Activated naive CD8-positive, alpha-beta T cell treated with anti-CD3 and anti-CD28 coated beads, Interleukin-2, amount 10 ng/mL, durations not matched to agents 7 days and 5 days (primary cell): ENCODE data around the gene IGSF1. TPM values are rescaled to one million over a fixed set of nuclear protein-coding genes. Genes with fewer than 3 reads are reported as not detected.

Experiments used
- ATAC-seq: fragments of 150-1000 bp; cut with Tn5 transposase; one replicate; pipeline ENCODE4 v1.10.0; 2021; ENCODE audit warnings: low read depth, moderate library complexity
- POLR2A ChIA-PET: fragments of 350-600 bp; sonication (Branson Sonifier 250); formaldehyde crosslinking; loops from one replicate; lab custom pipeline; 2021; ENCODE audit warnings: antibody characterized with exemption; lab: Charles Lee
- DNase-seq: peaks from one replicate; pipeline ENCODE4 v3.0.0; 2021
- H3K27ac Mint-ChIP-seq: one replicate; pipeline ENCODE4 v1.8.0; 2022; ENCODE audit warnings: mild to moderate bottlenecking, mixed read lengths
- H3K27me3 Mint-ChIP-seq: one replicate; pipeline ENCODE4 v1.8.0; 2022; ENCODE audit warnings: mild to moderate bottlenecking, moderate library complexity, mixed read lengths
- H3K36me3 Mint-ChIP-seq: one replicate; pipeline ENCODE4 v1.8.0; 2021; ENCODE audit warnings: mild to moderate bottlenecking, mixed read lengths
- H3K4me1 Mint-ChIP-seq: one replicate; pipeline ENCODE4 v1.8.0; 2021; ENCODE audit warnings: mixed read lengths
- H3K4me3 Mint-ChIP-seq: one replicate; pipeline ENCODE4 v1.8.0; 2022; ENCODE audit warnings: mild to moderate bottlenecking, moderate library complexity, mixed read lengths
- H3K9me3 Mint-ChIP-seq: one replicate; pipeline ENCODE4 v1.8.0; 2021; ENCODE audit warnings: mixed read lengths
- total RNA-seq, 2 experiments: library from RNA; stranded (reverse); gene quantifications; one replicate each; pipeline ENCODE4 v1.2.3, GENCODE V29; 2021

IGSF1 gene
- total RNA-seq, result not detected

GRCh38 chrX:131288738-131289511 is at the start of gene IGSF1:
IGSF1 (minus strand) TSS chrX:131289306; CDS start chrX:131286674, 2,632 bp downstream.
- ATAC-seq (no peak), DNase-seq (no peak)
- Mint-ChIP-seq H3K9me3 (no peaks in the 10 kb centered on the region), H3K4me1 (peaks cover 2% of the 10 kb centered on the region), H3K27ac (no peak within 1 kb of the TSS), H3K36me3 (no peaks in the 10 kb centered on the region), H3K27me3 (peaks cover 14% of the 10 kb centered on the region), H3K4me3 (peak within 1 kb of the TSS; percentile 44)
- POLR2A ChIA-PET, result no interaction called here

DNA sequence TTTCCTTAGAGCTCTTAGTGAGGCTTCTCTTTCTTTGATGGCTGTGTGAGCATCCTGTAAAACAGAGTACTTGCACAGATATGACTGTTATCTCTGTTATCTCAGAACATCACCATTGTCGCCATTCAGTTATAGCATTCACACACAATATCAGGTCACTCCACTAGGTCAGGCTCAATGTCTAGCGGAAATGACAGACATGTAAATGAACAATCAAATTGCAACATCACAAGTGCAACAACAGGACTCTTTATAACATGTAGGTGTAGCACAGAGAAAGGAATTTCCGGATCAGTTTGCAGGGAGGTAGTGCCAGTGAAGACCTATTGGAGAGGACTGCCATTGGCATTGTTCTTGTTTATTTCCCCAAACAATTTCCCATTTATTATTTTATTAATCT is 43.2 kb upstream of the IGSF1 start:
- Mint-ChIP-seq H3K4me1 (no peaks in the 10 kb centered on the region), H3K4me3 (no peak overlapping the region), H3K27ac (no peak overlapping the region), H3K9me3 (no peaks in the 10 kb centered on the region), H3K36me3 (no peaks in the 10 kb centered on the region), H3K27me3 (no peaks in the 10 kb centered on the region)
- no peak for DNase-seq
- ATAC-seq, result no peak
- POLR2A ChIA-PET, result no interaction called here

DNA sequence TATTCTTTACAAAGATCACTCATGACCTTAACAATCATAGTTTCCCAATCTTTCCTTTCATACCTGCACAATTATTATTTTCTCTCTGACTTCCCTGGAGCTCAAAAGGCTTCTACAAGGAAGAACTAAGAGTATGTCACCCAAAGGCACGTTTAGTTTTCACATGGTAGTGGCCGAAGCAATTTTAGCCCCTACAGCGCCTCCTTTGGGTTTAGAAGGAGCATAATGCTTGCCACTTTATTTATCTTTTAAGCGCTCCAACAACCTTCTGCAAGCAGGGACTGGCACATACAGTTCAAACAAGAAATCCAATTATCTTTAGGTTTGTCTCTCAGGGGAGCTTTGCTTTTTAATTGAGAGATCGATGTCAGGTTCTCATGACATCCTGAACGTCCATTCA is 42.0 kb upstream of the IGSF1 start:
- ATAC-seq (no peak), DNase-seq (no peak)
- H3K27ac Mint-ChIP-seq, result no peak overlapping the region
- POLR2A ChIA-PET, result no interaction called here
- no peaks in the 10 kb centered on the region for H3K36me3 Mint-ChIP-seq
- no peaks in the 10 kb centered on the region for H3K4me1 Mint-ChIP-seq
- no peaks in the 10 kb centered on the region for H3K27me3 Mint-ChIP-seq
- H3K9me3 Mint-ChIP-seq, result no peaks in the 10 kb centered on the region
- H3K4me3 Mint-ChIP-seq, result no peak overlapping the region

- H3K4me3 Mint-ChIP-seq, result no peak overlapping the region
- no peaks in the 10 kb centered on the region for H3K4me1 Mint-ChIP-seq
- H3K36me3 Mint-ChIP-seq, result no peaks in the 10 kb centered on the region
- DNase-seq (no peak), ATAC-seq (no peak)
- no peaks in the 10 kb centered on the region for H3K27me3 Mint-ChIP-seq
- no peaks in the 10 kb centered on the region for H3K9me3 Mint-ChIP-seq
- POLR2A ChIA-PET, result no interaction called here
- H3K27ac Mint-ChIP-seq, result no peak overlapping the region
Observed at GRCh38 chrX:131330735-131331134, 41.6 kb upstream of the IGSF1 start.

DNA sequence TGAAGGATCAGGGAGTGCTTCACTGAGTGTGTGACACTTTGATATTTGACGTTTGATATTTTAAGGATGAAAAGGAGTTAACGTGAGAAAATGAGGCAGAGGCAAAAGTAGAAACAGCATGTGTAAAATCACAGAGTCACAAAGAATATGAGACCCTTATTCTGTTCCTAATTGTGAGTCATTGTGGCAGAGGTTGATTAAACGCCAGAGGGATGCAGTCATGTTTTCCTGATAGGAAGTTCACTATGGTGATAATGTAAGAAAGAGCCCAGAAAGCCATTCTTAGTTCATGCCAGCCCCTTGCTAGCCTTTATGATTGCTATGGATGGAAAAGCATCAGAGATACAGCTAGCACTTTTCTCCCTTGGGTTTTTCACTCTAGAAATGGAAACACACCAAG is 33.5 kb upstream of the IGSF1 start:
- DNase-seq, result no peak
- Mint-ChIP-seq H3K9me3 (no peaks in the 10 kb centered on the region), H3K27ac (no peak overlapping the region), H3K36me3 (no peaks in the 10 kb centered on the region), H3K4me3 (no peak overlapping the region), H3K27me3 (no peaks in the 10 kb centered on the region), H3K4me1 (no peaks in the 10 kb centered on the region)
- no peak for ATAC-seq
- POLR2A ChIA-PET, result no interaction called here

DNA sequence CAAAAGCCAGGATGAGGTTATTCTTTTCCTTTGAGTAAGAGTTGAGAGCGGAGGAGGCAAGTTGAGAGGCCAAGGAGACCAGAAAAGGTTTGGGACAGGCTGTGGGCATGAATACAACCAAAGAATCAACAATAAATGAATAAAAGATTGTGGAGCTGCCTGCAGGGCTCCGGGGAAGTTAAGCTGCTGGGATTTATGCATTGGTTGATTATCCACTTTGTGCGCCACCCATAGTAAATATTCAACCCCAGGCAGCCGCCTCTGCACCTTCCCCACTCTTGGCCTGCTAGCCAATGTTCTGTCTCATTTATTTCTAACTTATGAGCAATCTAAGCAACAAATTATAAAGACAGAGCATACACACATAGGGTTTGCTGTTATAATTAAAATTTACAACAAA is 28.2 kb upstream of the IGSF1 start:
- no peak for ATAC-seq
- no peaks in the 10 kb centered on the region for H3K36me3 Mint-ChIP-seq
- no peak for DNase-seq
- H3K27ac Mint-ChIP-seq, result no peak overlapping the region
- no peaks in the 10 kb centered on the region for H3K27me3 Mint-ChIP-seq
- no peaks in the 10 kb centered on the region for H3K4me1 Mint-ChIP-seq
- H3K9me3 Mint-ChIP-seq, result no peaks in the 10 kb centered on the region
- POLR2A ChIA-PET, result no interaction called here
- no peak overlapping the region for H3K4me3 Mint-ChIP-seq

DNA sequence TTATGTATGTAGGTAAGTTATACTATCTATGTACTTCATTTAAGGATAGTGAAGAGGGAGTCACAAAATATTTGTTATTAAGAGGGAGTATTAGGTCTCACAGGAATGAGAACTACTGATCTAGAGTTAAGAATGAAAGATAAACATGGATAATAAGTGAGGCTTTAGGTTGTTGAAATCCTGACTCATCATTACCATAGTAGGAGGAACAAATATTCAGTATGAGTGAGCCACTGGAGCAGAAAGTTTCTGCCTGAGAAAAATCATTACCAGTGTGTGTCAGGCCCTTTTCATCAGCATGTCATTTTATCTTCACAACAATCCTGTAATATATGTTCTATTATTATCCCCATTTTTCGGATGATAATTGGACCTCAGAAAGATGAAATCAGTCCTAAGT is 27.2 kb upstream of the IGSF1 start:
- no peaks in the 10 kb centered on the region for H3K9me3 Mint-ChIP-seq
- H3K36me3 Mint-ChIP-seq, result no peaks in the 10 kb centered on the region
- POLR2A ChIA-PET, result no interaction called here
- H3K27ac Mint-ChIP-seq, result no peak overlapping the region
- ATAC-seq (no peak), DNase-seq (no peak)
- H3K27me3 Mint-ChIP-seq, result no peaks in the 10 kb centered on the region
- no peak overlapping the region for H3K4me3 Mint-ChIP-seq
- H3K4me1 Mint-ChIP-seq, result no peaks in the 10 kb centered on the region

GRCh38 chrX:131308980-131309379 is 19.9 kb upstream of the IGSF1 start:
- no peak overlapping the region for H3K27ac Mint-ChIP-seq
- POLR2A ChIA-PET, result no interaction called here
- H3K27me3 Mint-ChIP-seq, result no peaks in the 10 kb centered on the region
- H3K9me3 Mint-ChIP-seq, result no peaks in the 10 kb centered on the region
- no peak for ATAC-seq
- no peak overlapping the region for H3K4me3 Mint-ChIP-seq
- no peaks in the 10 kb centered on the region for H3K36me3 Mint-ChIP-seq
- H3K4me1 Mint-ChIP-seq, result no peaks in the 10 kb centered on the region
- no peak for DNase-seq

GRCh38 chrX:131306601-131307000 is 17.5 kb upstream of the IGSF1 start:
- H3K36me3 Mint-ChIP-seq, result no peaks in the 10 kb centered on the region
- DNase-seq (no peak), ATAC-seq (no peak)
- H3K4me3 Mint-ChIP-seq, result no peak overlapping the region
- H3K4me1 Mint-ChIP-seq, result no peaks in the 10 kb centered on the region
- H3K27ac Mint-ChIP-seq, result no peak overlapping the region
- POLR2A ChIA-PET, result no interaction called here
- H3K27me3 Mint-ChIP-seq, result no peaks in the 10 kb centered on the region
- no peaks in the 10 kb centered on the region for H3K9me3 Mint-ChIP-seq

GRCh38 chrX:131305926-131306325 is 16.8 kb upstream of the IGSF1 start:
- Mint-ChIP-seq H3K4me1 (no peaks in the 10 kb centered on the region), H3K4me3 (no peak overlapping the region), H3K36me3 (no peaks in the 10 kb centered on the region), H3K9me3 (no peaks in the 10 kb centered on the region), H3K27me3 (no peaks in the 10 kb centered on the region), H3K27ac (no peak overlapping the region)
- ATAC-seq (no peak), DNase-seq (no peak)
- POLR2A ChIA-PET, result no interaction called here

- no peak for ATAC-seq
- POLR2A ChIA-PET, result no interaction called here
Observed at GRCh38 chrX:131302701-131303100, 13.6 kb upstream of the IGSF1 start.

GRCh38 chrX:131301155-131301554 is 12.0 kb upstream of the IGSF1 start:
- H3K4me1 Mint-ChIP-seq, result no peaks in the 10 kb centered on the region
- H3K36me3 Mint-ChIP-seq, result no peaks in the 10 kb centered on the region
- no peak overlapping the region for H3K27ac Mint-ChIP-seq
- ATAC-seq (no peak), DNase-seq (no peak)
- H3K9me3 Mint-ChIP-seq, result no peaks in the 10 kb centered on the region
- POLR2A ChIA-PET, result no interaction called here
- no peaks in the 10 kb centered on the region for H3K27me3 Mint-ChIP-seq
- H3K4me3 Mint-ChIP-seq, result no peak overlapping the region

More at GRCh38 chrX:131302701-131303100, 13.6 kb upstream of the IGSF1 start:
- Mint-ChIP-seq H3K4me1 (no peaks in the 10 kb centered on the region), H3K27me3 (no peaks in the 10 kb centered on the region), H3K9me3 (no peaks in the 10 kb centered on the region), H3K27ac (no peak overlapping the region), H3K4me3 (no peak overlapping the region), H3K36me3 (no peaks in the 10 kb centered on the region)
- no peak for DNase-seq

DNA sequence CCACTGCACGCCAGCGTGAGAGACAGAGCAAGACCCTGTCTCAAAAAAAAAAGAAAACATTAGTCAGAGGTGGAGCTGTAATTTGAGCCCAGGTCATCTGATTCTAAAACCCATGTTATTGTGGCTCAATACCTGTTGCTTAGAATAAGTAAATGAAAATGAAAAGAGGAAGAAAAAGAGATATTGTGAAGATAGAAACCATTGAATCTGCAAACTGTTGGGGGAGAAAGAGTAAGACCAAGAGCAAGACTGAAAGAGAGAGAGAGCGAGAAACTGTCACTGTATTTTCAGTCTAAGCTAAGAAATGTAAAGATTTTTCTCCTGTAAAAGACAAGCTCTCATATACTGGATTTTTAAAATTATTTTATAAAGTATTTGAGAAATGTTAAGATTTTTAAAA is 9.7 kb upstream of the IGSF1 start:
- Mint-ChIP-seq H3K9me3 (no peaks in the 10 kb centered on the region), H3K27me3 (no peaks in the 10 kb centered on the region), H3K27ac (no peak overlapping the region), H3K4me1 (no peaks in the 10 kb centered on the region), H3K4me3 (no peak overlapping the region), H3K36me3 (no peaks in the 10 kb centered on the region)
- ATAC-seq, result no peak
- DNase-seq, result no peak
- POLR2A ChIA-PET, result no interaction called here

DNA sequence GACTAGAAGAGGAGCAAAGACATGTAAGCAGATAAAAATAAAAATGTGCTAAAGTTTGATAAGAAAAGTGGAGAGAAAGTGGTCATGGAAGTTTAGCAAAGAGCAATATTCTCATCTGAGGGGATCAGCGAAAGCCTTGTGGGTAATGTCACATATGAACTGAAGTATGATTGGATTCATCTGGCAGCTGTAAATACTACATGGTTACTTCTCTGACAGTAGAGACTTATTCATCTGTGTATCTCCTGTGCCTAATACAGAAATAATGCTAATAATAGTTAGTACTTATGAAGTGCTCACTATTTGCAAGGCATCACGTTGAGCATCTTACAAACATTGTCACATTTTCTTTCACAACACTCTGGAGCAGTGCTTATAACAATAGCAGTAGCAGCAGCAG is 8.9 kb upstream of the IGSF1 start:
- DNase-seq (no peak), ATAC-seq (no peak)
- Mint-ChIP-seq H3K9me3 (no peaks in the 10 kb centered on the region), H3K27me3 (no peaks in the 10 kb centered on the region), H3K27ac (no peak overlapping the region), H3K4me3 (no peak overlapping the region), H3K36me3 (no peaks in the 10 kb centered on the region), H3K4me1 (no peaks in the 10 kb centered on the region)
- POLR2A ChIA-PET, result no interaction called here
